Stimulated activated CD8-positive, alpha-beta memory T cell treated with anti-CD3 and anti-CD28 coated beads, Interleukin-2, amount 100 ng/mL, for 1 hour (primary cell): ENCODE data around the gene SELE.

Experiments used
- DNase-seq, 2 donors: peaks; one replicate each; pipeline ENCODE4 v3.0.0-alpha.2; 2020; ENCODE audit warnings: low read depth in 2 of 2

The SELE gene

GRCh38 chr1:169733924-169734323 lies at the start of gene SELE:
Gene SELE, minus strand, starts transcription at chr1:169734079. Its CDS starts 467 bp downstream, at chr1:169733612.
- no peak for DNase-seq

DNA sequence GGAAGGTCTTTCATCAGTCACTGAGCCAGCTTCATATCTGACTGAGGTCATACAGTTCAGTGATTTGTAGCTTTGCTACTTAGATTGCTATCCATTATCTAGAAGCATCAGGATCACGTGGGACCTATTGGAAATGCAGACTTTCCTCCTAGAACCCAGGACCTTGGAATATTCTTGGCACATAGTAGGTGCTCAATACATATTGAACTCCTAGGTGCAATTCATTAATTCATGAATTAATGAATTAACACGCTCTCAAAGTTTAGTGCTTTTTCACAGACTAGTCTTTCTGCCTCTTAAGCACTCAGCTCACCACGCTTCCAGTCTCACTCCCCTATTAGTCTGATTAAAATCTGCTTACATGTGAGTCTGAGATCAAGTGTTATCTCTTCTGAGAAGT lies 48.7 kb upstream of the SELE start:
- DNase-seq, result no peak

DNA sequence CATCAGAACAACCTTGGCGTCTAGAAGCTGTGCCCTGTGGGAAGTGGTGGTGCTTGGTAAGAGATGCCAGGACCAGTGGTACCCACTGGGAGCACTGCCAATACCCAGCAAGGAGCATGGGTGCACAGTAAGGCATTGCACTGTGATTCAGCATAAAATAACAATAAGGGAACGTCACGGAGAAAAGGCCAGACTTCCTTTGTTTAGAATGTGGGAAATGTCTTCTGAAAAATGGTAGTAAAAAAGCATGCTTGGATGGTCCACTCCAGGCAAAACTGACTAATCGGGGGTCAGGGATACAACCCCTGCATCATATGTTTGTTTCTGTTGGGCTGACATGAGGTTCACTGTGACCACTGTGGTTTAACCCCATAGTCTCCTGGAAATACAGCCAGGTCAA lies 46.1 kb upstream of the SELE start:
- no peak for DNase-seq

- DNase-seq, result no peak
These were observed 45.3 kb upstream of the SELE start for GRCh38 chr1:169779150-169779549.

- DNase-seq, result no peak
These were observed 42.6 kb upstream of the SELE start for GRCh38 chr1:169776440-169776839.

DNA sequence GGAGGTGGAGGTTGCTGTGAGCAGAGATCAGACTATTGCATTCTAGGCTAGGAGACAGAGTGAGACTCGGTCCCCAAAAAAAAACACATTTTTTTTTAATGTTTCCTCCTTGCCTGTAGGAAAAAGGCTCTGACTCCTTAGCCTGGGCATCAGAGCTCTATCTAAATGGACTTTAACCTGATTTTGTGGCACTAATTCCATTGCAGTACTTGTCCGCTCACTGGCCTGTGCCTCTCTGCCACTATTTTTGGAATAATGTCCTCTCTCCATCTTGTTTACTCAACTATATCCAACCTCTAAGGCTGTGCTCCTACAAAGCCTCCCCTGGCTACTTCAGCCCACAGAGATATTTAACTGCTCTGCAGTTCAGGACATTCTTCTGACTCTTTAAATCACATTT lies 34.3 kb upstream of the SELE start:
- DNase-seq, result no peak

DNA sequence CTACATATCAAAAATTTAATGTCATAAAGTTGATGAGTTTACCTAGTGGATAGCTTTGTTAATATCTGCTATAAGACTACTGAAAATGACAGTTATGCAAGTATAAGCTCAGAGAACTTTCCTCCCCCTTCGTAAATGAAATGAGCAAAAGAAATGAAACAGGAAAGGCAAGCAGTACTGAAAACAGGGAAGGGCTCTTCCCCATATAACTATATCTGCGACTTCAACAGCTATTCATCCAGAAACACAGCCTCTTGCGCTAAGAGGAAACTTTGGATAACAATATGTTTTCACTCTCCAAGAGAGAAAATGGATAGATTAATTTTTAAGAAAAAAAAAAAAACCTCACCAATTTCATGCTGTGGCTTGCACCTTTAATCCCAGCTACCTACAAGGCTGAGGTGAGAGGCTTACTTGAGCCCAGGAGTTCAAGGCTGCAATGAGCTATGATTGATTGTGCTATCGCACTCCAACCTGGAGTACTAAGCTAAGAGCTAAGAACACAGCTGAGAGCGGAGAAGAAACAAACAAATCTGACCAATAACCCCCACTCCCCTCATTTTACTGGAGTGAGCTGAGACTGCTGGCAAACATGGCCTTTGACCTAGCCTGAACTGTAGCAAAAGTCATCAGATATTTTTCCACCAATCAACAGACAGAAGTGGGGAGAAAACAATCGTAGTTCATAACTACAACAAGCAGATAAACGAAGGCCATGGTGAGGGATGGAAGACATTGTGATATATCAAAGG lies 31.9 kb upstream of the SELE start:
- no peak for DNase-seq

- no peak for DNase-seq
These were observed 31.0 kb upstream of the SELE start for GRCh38 chr1:169764919-169765318.

GRCh38 chr1:169762699-169763098 lies 28.8 kb upstream of the SELE start:
- DNase-seq, result no peak

DNA sequence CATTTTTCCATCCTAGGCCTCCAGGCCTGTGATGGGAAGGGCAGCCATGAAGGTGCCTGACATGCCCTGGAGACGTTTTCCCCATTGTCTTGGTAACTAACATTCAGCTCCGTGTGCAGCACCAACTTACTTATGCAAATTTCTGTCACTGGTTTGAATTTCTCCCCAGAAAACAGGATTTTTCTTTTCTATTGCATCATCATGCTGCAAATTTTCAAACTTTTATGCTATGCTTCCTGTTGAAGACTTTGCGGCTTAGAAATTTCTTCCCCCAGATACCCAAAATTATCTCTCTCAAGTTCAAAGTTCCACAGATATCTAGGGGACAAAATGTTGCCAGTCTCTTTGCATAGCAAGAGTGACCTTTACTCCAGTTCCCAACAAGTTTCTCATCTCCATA lies 25.2 kb upstream of the SELE start:
- no peak for DNase-seq

GRCh38 chr1:169753549-169753948 lies 19.7 kb upstream of the SELE start:
- no peak for DNase-seq

DNA sequence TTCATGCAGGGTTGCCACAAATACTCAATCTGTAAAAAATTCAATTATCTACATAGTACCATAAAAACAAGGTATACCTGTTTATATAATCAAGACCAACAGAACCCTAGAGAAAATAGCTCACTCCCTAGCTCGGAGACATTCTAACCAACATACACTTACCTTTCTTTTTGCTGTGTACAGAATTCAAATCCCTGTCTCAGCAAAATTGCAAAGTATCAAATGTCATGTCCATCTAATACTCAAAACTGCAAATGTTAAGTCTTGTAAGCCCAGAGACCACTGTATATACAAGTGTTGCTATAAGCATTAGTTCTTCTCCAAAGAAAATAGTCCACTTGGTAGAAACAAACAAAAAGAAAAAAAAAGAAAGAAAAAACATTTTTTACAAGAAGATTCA lies 16.2 kb upstream of the SELE start:
- no peak for DNase-seq

DNA sequence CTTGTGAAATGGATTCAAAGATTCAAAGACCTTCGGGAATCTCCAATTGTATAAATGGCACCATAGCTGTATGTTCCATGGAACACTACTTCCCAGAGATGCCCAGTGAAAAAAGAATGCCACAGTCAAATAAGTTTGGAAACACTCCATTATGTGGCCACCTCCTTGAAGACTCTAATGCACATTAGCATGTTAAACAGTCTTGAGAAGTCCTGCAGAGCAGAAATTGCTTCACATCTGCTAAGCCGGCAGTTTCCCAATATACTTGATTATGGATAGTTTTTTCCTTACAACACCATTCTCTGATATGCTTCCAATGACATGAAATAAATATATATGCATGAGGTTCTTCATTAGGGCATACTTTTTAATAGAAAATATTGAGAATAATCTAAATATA lies 12.7 kb upstream of the SELE start:
- no peak for DNase-seq

DNA sequence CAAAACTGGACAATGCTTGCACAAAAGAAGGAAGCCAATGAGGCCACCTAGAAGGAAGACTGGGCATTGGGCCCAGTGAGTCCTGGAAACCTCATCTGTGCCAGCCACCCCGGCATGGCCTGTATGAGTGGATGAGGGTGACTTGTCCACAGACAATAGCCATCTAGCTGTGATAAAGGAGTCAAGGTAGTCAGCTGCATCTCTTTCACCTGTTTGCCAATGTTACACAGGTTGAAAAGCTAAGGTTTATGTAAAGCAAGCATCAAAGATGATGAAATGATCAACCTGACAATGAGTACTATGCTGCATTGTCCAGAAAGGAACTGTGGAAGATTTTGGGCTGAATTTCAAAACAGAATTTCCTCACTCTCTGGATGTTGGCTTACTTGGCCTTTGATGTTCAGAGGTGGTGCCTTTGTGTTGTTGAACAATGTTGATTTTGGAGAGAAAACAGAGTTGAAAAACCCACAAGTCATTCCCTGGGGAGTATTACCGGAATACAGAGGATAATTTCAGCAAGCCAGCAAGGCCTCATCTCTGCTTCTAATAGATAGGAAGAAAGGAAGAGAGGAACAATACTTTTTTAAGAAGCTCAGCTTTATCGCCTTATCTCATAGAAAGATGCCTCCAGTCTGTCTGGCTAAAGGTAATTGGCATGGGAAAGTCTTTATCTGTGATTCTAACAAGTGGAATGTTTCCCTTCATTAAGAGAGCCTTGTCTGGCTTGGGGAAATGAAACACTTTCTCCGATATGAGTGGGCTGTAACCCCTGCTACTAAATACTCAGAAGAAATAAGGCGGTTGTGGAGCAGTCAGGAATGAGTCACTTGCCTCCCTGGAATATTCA lies 11.4 kb upstream of the SELE start:
- DNase-seq, result no peak

GRCh38 chr1:169741666-169742394 lies 8.0 kb upstream of the SELE start:
- no peak for DNase-seq

GRCh38 chr1:169739980-169740379 lies 6.1 kb upstream of the SELE start:
- no peak for DNase-seq

DNA sequence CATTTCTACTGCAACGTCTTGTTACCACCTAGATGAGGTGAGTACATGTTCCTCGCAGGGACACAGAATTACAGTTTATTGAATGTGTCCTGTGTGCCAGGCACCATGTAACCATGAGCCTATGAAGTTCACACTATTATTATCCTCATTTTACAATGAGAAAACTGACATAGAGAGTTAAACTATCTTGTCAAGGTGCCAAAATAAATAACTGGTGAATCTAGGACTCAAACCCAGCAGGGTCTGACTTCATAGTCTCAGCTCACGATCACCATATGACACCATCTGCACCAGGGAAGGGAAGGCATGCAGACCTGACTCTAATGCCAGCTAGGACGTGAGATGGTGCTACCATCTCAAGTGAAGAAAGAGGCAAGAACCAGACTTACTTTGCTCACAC lies 2.4 kb downstream of the SELE start:
- no peak for DNase-seq

GRCh38 chr1:169729991-169730390 lies 3.9 kb downstream of the SELE start:
- DNase-seq, result no peak

- no peak for DNase-seq
These were observed 6.6 kb downstream of the SELE start for GRCh38 chr1:169727307-169727706.

DNA sequence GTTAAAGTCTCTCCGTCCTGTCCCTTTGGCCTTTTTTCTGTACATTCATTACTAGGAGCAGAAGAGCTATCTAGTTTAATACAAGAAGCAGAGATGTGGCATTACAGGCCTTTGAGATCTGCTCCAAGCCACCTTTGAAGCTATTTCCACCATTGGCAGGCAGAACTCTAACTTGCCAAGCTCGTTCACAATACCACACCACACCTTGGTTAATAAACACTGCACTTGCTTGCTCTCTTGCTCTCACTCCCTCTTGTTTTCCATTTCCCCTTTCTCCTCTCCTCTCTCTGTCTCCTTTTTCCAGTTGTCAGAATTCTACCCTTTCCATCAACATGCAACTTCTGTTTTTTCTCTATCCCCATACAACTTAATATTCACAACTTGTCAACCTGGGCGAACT lies 7.0 kb downstream of the SELE start:
- no peak for DNase-seq

DNA sequence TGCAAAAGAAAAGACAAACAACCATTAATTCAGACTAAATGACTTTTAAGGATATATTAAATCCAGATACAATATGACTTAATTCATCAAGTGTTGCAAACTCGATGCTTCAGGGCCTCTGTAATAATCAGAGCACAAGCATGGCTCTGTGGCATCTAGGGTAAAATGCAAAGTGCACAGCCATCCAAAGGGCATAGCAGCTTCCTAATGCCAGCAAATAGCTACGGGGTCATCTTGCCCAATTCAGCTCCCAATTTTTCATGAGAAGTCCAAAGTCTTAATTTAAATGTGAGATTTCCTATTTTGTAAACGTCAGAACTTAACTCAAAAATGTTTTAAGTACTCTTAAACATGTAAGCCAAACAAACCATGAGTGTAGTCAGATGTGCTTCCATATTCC lies 7.9 kb downstream of the SELE start:
- DNase-seq, result no peak

- DNase-seq, result no peak
These were observed 9.7 kb downstream of the SELE start for GRCh38 chr1:169724168-169724567.

DNA sequence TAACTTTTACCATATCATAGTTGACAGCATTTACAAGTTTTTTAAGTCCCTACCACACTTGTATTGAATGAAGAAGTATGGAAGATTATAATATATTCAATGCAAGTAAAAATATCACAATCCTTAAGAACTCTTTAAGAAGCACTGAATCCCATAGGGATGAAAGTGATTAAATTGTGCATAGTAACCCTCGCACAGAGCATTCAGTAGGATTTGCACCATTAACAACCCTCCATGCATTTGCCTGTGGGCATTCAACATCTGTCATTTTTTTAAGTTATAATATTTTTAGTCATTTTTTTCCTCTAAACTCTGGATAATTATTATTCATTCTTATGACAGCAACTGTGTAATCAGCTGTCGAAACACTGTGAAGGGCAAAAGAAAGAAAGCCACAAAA lies 10.1 kb downstream of the SELE start:
- no peak for DNase-seq
